ENCODE data around the gene TBX21. TPM values are rescaled to one million over a fixed set of nuclear protein-coding genes. Genes with fewer than 3 reads are reported as not detected.

TBX21 gene
- total and polyA plus RNA-seq, 10 of the 15 experiments (the other 5 are each of a cell fraction or from before 2014, with no cell fraction given) = 0.63 to 9.6 (median 5.0) TPM

- ChIA-PET CTCF (interaction anchor here (17.1 kb wide), 1 partner anchor 46 kb away, joined by 242 read pairs; no protein-coding TSS in a partner anchor), SMC1A (ENCODE audit: uncharacterized antibody, unreplicated experiment) (interaction anchor here (0.6 to 1.5 kb wide), 5 partner anchors 10 to 175 kb away, joined by 3 to 6 read pairs (median 3); no protein-coding TSS in a partner anchor), POLR2A (no interaction called here), RAD21 (ENCODE audit: unreplicated experiment) (interaction anchor here (5.9 kb wide), 1 partner anchor 45 kb away, joined by 74 read pairs; no protein-coding TSS in a partner anchor)
- ATAC-seq (no peak), DNase-seq (ENCODE audit: low read depth, low spot score) (no peak), FAIRE-seq (no peak)
- H3K27me3 ChIP-seq (replicated peaks in 1 of 2; ENCODE audit: control insufficient read depth in 2 of 2, insufficient read depth in 2 of 2, low read length in 1 of 2) = no peaks in the 10 kb centered on the region
- 53% methylated on average over 10 of the region's 10 CpGs for WGBS (ENCODE audit: insufficient coverage, insufficient replicate concordance, low lambda C conversion rate, missing lambda C conversion rate)
- H4K20me1 ChIP-seq (ENCODE audit: control insufficient read depth, insufficient read depth) = no peaks in the 10 kb centered on the region
- in situ Hi-C loops (cut with MboI) = no loop called here
- H3K4me3 ChIP-seq = no peak overlapping the region
- no peak overlapping the region for H2AFZ ChIP-seq (ENCODE audit: control insufficient read depth, low read depth, low read length)
- intact Hi-C loops (cut with micrococcal nuclease; ENCODE audit: unreplicated experiment) = no loop called here
- H3K79me2 ChIP-seq (ENCODE audit: control insufficient read depth, insufficient read depth, low read length) = peaks cover 6% of the 10 kb centered on the region
- H3K36me3 ChIP-seq (ENCODE audit: control insufficient read depth in 2 of 2, insufficient read depth in 2 of 2, low read length in 1 of 2) = peaks cover 2 to 11% of the 10 kb centered on the region in 2 experiments; a peak in 3 of 4 replicates
- no peaks in the 10 kb centered on the region for H3K9me3 ChIP-seq (replicated peaks; ENCODE audit: control insufficient read depth, insufficient read depth, low read length)
- no peak overlapping the region for H3K27ac ChIP-seq (ENCODE audit: control insufficient read depth, insufficient read depth)
- H3K4me1 ChIP-seq (ENCODE audit: control insufficient read depth, insufficient read depth, low read length) = peaks cover 13% of the 10 kb centered on the region
- H3K9ac ChIP-seq (ENCODE audit: control insufficient read depth, insufficient read depth, low read length) = no peak overlapping the region
- H3K4me2 ChIP-seq (ENCODE audit: control insufficient read depth, insufficient read depth) = no peak overlapping the region
- no TSS peak for BruUV-seq (replicated peaks)
- TF ChIP-seq PRDM15 (CRISPR knock-in tag; IDR thresholded peaks at IDR 0.05) (no peak), MEF2B (IDR thresholded peaks at IDR 0.05; ENCODE audit: partially characterized antibody, poor library complexity, severe bottlenecking) (no peak), CUX1 (IDR thresholded peaks at IDR 0.05; ENCODE audit: insufficient replicate concordance, low read depth, low read length) (no peak), CHD2 (IDR thresholded peaks at IDR 0.05; ENCODE audit: borderline replicate concordance, low read depth, low read length) (no peak), ZNF622 (IDR thresholded peaks at IDR 0.05) (no peak), ZNF24 (IDR thresholded peaks at IDR 0.05) (no peak), ZNF274 (IDR thresholded peaks at IDR 0.05; ENCODE audit: insufficient read depth, insufficient read length) (no peak), TCF12 (IDR thresholded peaks at IDR 0.05; ENCODE audit: low read depth, low read length) (no peak), YY1 (IDR thresholded peaks at IDR 0.05; ENCODE audit: low read depth, low read length) (no peak), BMI1 (IDR thresholded peaks at IDR 0.05; ENCODE audit: borderline replicate concordance) (no peak), RFX5 (IDR thresholded peaks at IDR 0.05; ENCODE audit: low read depth, low read length) (no peak), ZBTB40 (IDR thresholded peaks at IDR 0.05; ENCODE audit: borderline replicate concordance) (no peak)
Measured at GRCh38 chr17:47745037-47745380, 12.0 kb downstream of the TBX21 start.

Measured in GM12878 (cell line).